ENCODE results near the gene DNAJC16.

- TF ChIP-seq CTCF (conservative IDR thresholded peaks at IDR 0.05; ENCODE audit: low read depth, low read length) (no peak), EZH2 (IDR thresholded peaks at IDR 0.05; ENCODE audit: low read length, unreplicated experiment) (no peak), EZH2phosphoT487 (IDR thresholded peaks at IDR 0.05; ENCODE audit: borderline replicate concordance, low read length) (no peak)
Observed at GRCh38 chr1:15595809-15596617, 69.4 kb downstream of the DNAJC16 start.

All from PC-3 (cell line).